Measurements from ENCODE around the gene ADH4.
"Not testable (repeated sequence)": the region's sequence is repeated elsewhere in the genome, so short reads cannot be mapped to it uniquely, and the experiment has no call there.

GRCh38 chr4:99189900-99190299 is 45.8 kb upstream of the ADH4 start:
- TF ChIP-seq POLR2A (IDR thresholded peaks at IDR 0.05; ENCODE audit: low read depth); CTCF (IDR thresholded peaks at IDR 0.05); EP300 (IDR thresholded peaks at IDR 0.05); POLR2AphosphoS5 (IDR thresholded peaks at IDR 0.05): not testable (repeated sequence)

All from esophagus muscularis mucosa (tissue), 4 donors.